ENCODE measurements around the gene PARVB.

The PARVB gene

GRCh38 chr22:44024288-44024921, at the start of gene PARVB:
TSS of gene PARVB (plus strand) at chr22:44024302. CDS start at chr22:44024340, 38 bp downstream.
- H3K36me3 ChIP-seq (ENCODE audit: insufficient read depth, low read length): no peaks in the 10 kb centered on the region
- H3K4me3 ChIP-seq (ENCODE audit: low read length): no peak within 1 kb of the TSS
- no peaks in the 10 kb centered on the region for H3K9me3 ChIP-seq (ENCODE audit: low read length)
- H2AFZ ChIP-seq (ENCODE audit: low read depth, low read length): no peak within 1 kb of the TSS
- H3K4me1 ChIP-seq (ENCODE audit: insufficient read depth, low read length): no peaks in the 10 kb centered on the region
- no peaks in the 10 kb centered on the region for H3K27me3 ChIP-seq (ENCODE audit: insufficient read depth, low read length)

- Histone ChIP-seq H2AFZ (ENCODE audit: low read depth, low read length) (no peak overlapping the region), H3K4me3 (ENCODE audit: low read length) (no peak overlapping the region), H3K9me3 (ENCODE audit: low read length) (no peaks in the 10 kb centered on the region), H3K27me3 (ENCODE audit: insufficient read depth, low read length) (no peaks in the 10 kb centered on the region), H3K36me3 (ENCODE audit: insufficient read depth, low read length) (peaks cover 76% of the 10 kb centered on the region), H3K4me1 (ENCODE audit: insufficient read depth, low read length) (no peaks in the 10 kb centered on the region)
Measured at GRCh38 chr22:43975041-43975440, 49.1 kb upstream of the PARVB start.

- H3K4me3 ChIP-seq (ENCODE audit: low read length): no peak overlapping the region
- H3K4me1 ChIP-seq (ENCODE audit: insufficient read depth, low read length): no peaks in the 10 kb centered on the region
- H3K27me3 ChIP-seq (ENCODE audit: insufficient read depth, low read length): no peaks in the 10 kb centered on the region
- H2AFZ ChIP-seq (ENCODE audit: low read depth, low read length): no peak overlapping the region
- peaks cover 86% of the 10 kb centered on the region for H3K36me3 ChIP-seq (ENCODE audit: insufficient read depth, low read length)
- no peaks in the 10 kb centered on the region for H3K9me3 ChIP-seq (ENCODE audit: low read length)
Measured at GRCh38 chr22:43976861-43977795, 47.0 kb upstream of the PARVB start.

- Histone ChIP-seq H3K27me3 (ENCODE audit: insufficient read depth, low read length) (no peaks in the 10 kb centered on the region), H2AFZ (ENCODE audit: low read depth, low read length) (no peak overlapping the region), H3K4me1 (ENCODE audit: insufficient read depth, low read length) (no peaks in the 10 kb centered on the region), H3K36me3 (ENCODE audit: insufficient read depth, low read length) (peaks cover 77% of the 10 kb centered on the region), H3K9me3 (ENCODE audit: low read length) (no peaks in the 10 kb centered on the region), H3K4me3 (ENCODE audit: low read length) (no peak overlapping the region)
Measured at GRCh38 chr22:43978558-43978957, 45.5 kb upstream of the PARVB start.

GRCh38 chr22:43980579-43980978, 43.5 kb upstream of the PARVB start:
- Histone ChIP-seq H3K4me3 (ENCODE audit: low read length) (no peak overlapping the region), H3K4me1 (ENCODE audit: insufficient read depth, low read length) (no peaks in the 10 kb centered on the region), H3K27me3 (ENCODE audit: insufficient read depth, low read length) (no peaks in the 10 kb centered on the region), H3K36me3 (ENCODE audit: insufficient read depth, low read length) (peaks cover 72% of the 10 kb centered on the region), H3K9me3 (ENCODE audit: low read length) (no peaks in the 10 kb centered on the region), H2AFZ (ENCODE audit: low read depth, low read length) (no peak overlapping the region)

GRCh38 chr22:43980996-43981395, 43.1 kb upstream of the PARVB start:
- no peak overlapping the region for H2AFZ ChIP-seq (ENCODE audit: low read depth, low read length)
- H3K36me3 ChIP-seq (ENCODE audit: insufficient read depth, low read length): peaks cover 70% of the 10 kb centered on the region
- no peak overlapping the region for H3K4me3 ChIP-seq (ENCODE audit: low read length)
- H3K9me3 ChIP-seq (ENCODE audit: low read length): no peaks in the 10 kb centered on the region
- H3K27me3 ChIP-seq (ENCODE audit: insufficient read depth, low read length): no peaks in the 10 kb centered on the region
- no peaks in the 10 kb centered on the region for H3K4me1 ChIP-seq (ENCODE audit: insufficient read depth, low read length)

- no peak overlapping the region for H3K4me3 ChIP-seq (ENCODE audit: low read length)
- peaks cover 57% of the 10 kb centered on the region for H3K36me3 ChIP-seq (ENCODE audit: insufficient read depth, low read length)
- H3K27me3 ChIP-seq (ENCODE audit: insufficient read depth, low read length): no peaks in the 10 kb centered on the region
- no peaks in the 10 kb centered on the region for H3K4me1 ChIP-seq (ENCODE audit: insufficient read depth, low read length)
- H3K9me3 ChIP-seq (ENCODE audit: low read length): no peaks in the 10 kb centered on the region
- no peak overlapping the region for H2AFZ ChIP-seq (ENCODE audit: low read depth, low read length)
Measured at GRCh38 chr22:43983808-43984207, 40.3 kb upstream of the PARVB start.

- Histone ChIP-seq H3K4me3 (ENCODE audit: low read length) (no peak overlapping the region), H2AFZ (ENCODE audit: low read depth, low read length) (no peak overlapping the region), H3K27me3 (ENCODE audit: insufficient read depth, low read length) (no peaks in the 10 kb centered on the region), H3K4me1 (ENCODE audit: insufficient read depth, low read length) (no peaks in the 10 kb centered on the region), H3K9me3 (ENCODE audit: low read length) (no peaks in the 10 kb centered on the region), H3K36me3 (ENCODE audit: insufficient read depth, low read length) (peaks cover 56% of the 10 kb centered on the region)
Measured at GRCh38 chr22:43985532-43985931, 38.6 kb upstream of the PARVB start.

- Histone ChIP-seq H2AFZ (ENCODE audit: low read depth, low read length) (no peak overlapping the region), H3K27me3 (ENCODE audit: insufficient read depth, low read length) (no peaks in the 10 kb centered on the region), H3K4me1 (ENCODE audit: insufficient read depth, low read length) (no peaks in the 10 kb centered on the region), H3K36me3 (ENCODE audit: insufficient read depth, low read length) (peaks cover 55% of the 10 kb centered on the region), H3K9me3 (ENCODE audit: low read length) (no peaks in the 10 kb centered on the region), H3K4me3 (ENCODE audit: low read length) (no peak overlapping the region)
Measured at GRCh38 chr22:43988116-43988820, 35.8 kb upstream of the PARVB start.

GRCh38 chr22:43988960-43989359, 35.1 kb upstream of the PARVB start:
- H3K36me3 ChIP-seq (ENCODE audit: insufficient read depth, low read length): peaks cover 57% of the 10 kb centered on the region
- H3K27me3 ChIP-seq (ENCODE audit: insufficient read depth, low read length): no peaks in the 10 kb centered on the region

GRCh38 chr22:43990044-43990443, 34.1 kb upstream of the PARVB start:
- H3K27me3 ChIP-seq (ENCODE audit: insufficient read depth, low read length): no peaks in the 10 kb centered on the region
- H3K36me3 ChIP-seq (ENCODE audit: insufficient read depth, low read length): peaks cover 58% of the 10 kb centered on the region

More at GRCh38 chr22:43988960-43989359, 35.1 kb upstream of the PARVB start:
- Histone ChIP-seq H2AFZ (ENCODE audit: low read depth, low read length) (no peak overlapping the region), H3K9me3 (ENCODE audit: low read length) (no peaks in the 10 kb centered on the region), H3K4me3 (ENCODE audit: low read length) (no peak overlapping the region), H3K4me1 (ENCODE audit: insufficient read depth, low read length) (no peaks in the 10 kb centered on the region)

GRCh38 chr22:43991316-43992020, 32.6 kb upstream of the PARVB start:
- Histone ChIP-seq H3K36me3 (ENCODE audit: insufficient read depth, low read length) (peaks cover 64% of the 10 kb centered on the region), H2AFZ (ENCODE audit: low read depth, low read length) (no peak overlapping the region)

More at GRCh38 chr22:43990044-43990443, 34.1 kb upstream of the PARVB start:
- Histone ChIP-seq H3K4me1 (ENCODE audit: insufficient read depth, low read length) (no peaks in the 10 kb centered on the region), H3K4me3 (ENCODE audit: low read length) (no peak overlapping the region), H2AFZ (ENCODE audit: low read depth, low read length) (no peak overlapping the region), H3K9me3 (ENCODE audit: low read length) (no peaks in the 10 kb centered on the region)

More at GRCh38 chr22:43991316-43992020, 32.6 kb upstream of the PARVB start:
- Histone ChIP-seq H3K4me1 (ENCODE audit: insufficient read depth, low read length) (no peaks in the 10 kb centered on the region), H3K27me3 (ENCODE audit: insufficient read depth, low read length) (no peaks in the 10 kb centered on the region), H3K4me3 (ENCODE audit: low read length) (no peak overlapping the region), H3K9me3 (ENCODE audit: low read length) (no peaks in the 10 kb centered on the region)

All from neuron (in vitro differentiated cells).